Raji (cell line): Measurements from ENCODE around the gene CAMTA1.

ENCODE experiments used
- POLR2A ChIP-seq: IDR thresholded peaks from 2 replicates; pipeline ENCODE4 v1.6.1; 2011; ENCODE audit warnings: low read depth, low read length, control low read depth; ENCODE audit not compliant: insufficient read depth

CAMTA1 gene

DNA sequence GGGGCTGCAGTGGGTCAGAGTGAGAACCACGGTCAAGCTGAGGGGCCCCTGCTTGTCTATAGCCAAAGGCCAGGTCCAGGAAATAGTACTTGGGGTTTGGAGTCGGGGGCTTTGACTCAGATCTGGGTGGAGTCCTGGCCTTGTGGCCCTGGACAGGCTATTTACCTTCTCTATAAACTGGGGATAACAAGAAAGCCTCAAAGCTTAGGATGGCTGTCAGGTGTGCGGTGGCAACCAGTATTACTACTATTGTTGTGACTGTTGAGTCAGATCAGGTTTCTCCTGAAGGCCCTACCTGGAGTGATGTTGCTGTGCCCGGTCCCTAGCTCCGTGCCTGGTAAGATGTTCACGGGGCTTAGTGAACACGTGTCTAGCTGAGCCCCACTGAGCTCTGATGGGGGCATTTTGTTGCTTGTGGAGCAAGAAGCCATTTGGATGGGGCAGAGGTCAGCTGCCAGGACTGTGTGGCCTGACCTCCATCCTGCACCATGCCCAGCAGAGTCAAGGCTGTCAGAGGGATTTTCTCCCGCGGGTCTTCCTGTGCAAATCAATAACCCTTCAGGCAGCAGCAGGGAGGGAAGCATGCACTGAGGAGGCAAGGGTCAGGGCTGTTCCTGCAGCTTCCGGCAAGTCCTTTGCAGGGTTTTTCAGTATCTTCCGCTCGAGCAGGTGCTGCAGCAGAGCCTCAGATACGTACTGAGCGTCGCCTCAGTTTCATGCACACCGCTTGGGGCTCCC is 170.3 kb downstream of the CAMTA1 start:
- no peak for TF ChIP-seq POLR2A

DNA sequence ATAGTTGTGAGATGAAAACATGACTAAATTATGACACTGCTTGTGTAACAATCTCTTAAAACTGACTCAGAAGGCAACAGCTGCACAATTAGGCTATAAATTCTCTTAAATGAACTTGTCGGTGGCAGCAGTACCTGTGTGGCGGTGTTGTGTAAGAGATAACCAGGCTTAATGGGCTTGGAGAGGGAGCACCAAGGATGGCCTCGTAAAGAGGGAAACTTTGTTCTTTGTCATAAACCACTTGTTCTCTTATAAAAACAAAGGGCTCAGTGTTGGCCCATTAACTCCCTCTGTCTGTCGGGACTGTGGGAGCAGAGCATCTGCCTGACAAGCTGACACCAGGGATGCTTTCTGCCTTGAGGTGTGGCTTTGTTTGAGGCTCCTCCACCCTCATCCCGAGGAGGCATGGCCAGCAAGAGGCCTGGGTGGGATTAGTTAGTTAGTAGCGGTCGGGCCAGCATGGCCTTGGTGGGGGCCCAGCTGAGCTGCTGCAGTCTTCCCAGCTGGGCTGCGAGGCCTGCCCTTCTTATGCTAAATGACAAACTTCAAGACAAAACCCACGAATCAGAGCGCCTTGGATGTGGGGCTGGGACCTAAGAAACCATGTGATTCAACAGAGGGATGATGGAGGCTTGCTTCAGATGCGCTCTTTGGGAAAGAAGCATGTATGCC is 171.4 kb downstream of the CAMTA1 start:
- TF ChIP-seq POLR2A, result no peak

GRCh38 chr1:6957341-6957740 is 172.1 kb downstream of the CAMTA1 start:
- TF ChIP-seq POLR2A, result no peak

- no peak for TF ChIP-seq POLR2A
Measured at GRCh38 chr1:6958407-6959030, 173.3 kb downstream of the CAMTA1 start.

DNA sequence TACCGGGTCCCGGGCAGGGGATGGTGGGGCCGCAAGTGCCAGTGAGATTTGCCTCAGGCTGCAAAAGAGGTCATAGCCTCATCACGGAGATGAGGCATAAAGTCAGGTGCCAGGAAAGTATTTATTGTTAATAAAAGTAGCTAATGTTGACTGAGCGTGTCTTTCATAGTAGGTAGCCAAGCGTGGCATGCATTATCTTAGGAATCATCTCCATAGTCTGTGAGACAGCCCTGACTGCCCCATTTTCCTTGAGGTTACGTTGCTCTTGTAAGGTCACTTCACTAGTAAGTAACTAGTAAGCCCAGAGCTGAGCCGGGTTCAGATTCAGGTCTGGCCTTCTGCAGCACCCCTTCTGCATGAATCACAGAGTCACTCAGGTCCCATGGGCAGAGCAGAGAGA is 174.2 kb downstream of the CAMTA1 start:
- TF ChIP-seq POLR2A, result no peak

GRCh38 chr1:6960291-6960811 is 175.1 kb downstream of the CAMTA1 start:
- no peak for TF ChIP-seq POLR2A

DNA sequence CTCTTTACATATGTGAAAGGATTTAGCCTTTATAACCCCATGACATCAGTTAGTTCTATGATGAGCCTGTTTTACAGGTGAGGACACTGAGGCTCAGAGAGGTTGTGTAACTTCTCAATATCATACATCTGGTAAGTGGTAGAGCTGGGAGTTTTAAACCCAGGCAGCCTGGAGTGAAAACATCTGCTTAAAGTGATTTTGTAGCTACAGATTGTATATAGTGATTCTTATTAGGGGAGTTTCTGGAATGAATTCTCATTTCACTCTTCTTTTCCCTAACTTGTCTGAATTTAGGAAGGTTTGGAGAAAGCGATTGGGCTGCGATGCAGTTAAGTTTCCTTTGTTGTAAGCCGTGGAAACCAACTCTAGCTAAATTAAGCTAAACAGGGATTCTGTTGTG is 175.6 kb downstream of the CAMTA1 start:
- no peak for TF ChIP-seq POLR2A

GRCh38 chr1:6961289-6961688 is 176.0 kb downstream of the CAMTA1 start:
- no peak for TF ChIP-seq POLR2A

- TF ChIP-seq POLR2A, result no peak
Measured at GRCh38 chr1:6961905-6962477, 176.7 kb downstream of the CAMTA1 start.

DNA sequence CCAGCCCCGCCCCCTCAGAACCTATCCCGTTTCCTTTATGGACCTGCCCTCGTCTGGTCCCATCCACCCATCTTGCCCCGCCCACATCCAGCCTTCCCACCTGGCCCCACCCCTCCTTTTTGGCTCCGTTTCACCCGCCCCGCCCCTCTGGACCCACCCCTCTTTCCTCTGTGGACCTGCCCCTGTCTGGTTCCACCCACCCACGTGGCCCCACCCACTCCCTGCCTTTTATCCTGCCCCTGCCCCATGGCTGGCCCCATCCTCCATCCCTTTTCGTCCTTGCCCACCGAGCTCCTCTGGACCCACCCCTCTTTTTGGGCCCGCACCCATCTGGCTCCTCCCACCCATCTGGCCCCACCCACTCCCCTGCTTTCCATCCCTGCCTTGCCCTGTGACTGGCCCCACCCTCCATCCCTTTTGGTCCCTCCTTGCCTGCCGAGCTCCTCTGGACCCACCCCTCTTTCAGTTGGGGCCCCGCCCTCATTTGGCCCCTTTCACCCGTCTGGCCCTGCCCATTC is 177.3 kb downstream of the CAMTA1 start:
- TF ChIP-seq POLR2A, result no peak

DNA sequence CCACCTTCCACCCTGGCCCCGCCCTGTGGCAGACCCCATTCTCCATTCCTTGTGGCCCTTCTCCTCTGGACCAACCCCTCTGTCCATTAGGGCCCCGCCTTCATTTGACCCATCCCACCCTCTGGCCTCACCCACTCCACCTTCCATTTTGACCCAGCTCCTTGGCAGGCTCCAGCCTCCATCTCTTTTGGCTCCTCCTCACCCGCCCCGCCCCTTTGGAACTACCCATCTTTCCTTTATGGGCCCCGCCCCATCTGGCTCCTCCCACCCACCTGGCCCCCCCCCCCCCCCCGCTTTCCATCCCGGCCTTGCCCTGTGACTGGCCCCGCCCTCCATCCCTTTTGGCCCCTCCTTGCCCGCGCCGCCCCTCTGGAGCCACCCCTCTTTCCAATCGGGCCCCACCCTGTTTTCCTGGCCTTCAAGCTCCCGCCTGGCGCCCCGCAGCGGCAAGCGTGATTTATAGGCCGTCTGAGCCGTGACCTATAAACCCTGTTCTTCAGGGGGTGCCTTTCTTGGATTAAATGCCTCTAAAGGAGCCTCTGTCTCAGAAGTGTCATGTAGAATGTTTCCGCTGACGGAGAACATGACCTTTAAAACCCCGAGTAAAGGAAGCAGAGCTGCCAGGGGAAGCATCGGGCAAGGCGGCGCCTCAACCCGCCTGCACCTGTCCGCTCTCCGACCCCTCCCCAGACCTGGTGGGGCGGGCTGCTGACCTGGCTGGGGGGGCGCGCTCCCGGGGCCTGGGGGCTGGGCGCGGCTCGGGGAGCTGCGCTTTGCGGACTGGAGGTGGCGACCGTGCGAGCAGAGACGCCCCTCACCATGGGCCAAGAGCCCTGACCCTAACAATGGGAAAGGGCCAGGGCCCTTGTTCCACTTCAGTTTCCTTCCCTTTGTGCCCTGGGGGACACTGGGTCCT is 178.0 kb downstream of the CAMTA1 start:
- TF ChIP-seq POLR2A, result no peak

- TF ChIP-seq POLR2A, result no peak
Measured at GRCh38 chr1:6963912-6964307, 178.7 kb downstream of the CAMTA1 start.

GRCh38 chr1:6965083-6965934 is 180.1 kb downstream of the CAMTA1 start:
- no peak for TF ChIP-seq POLR2A

- TF ChIP-seq POLR2A, result no peak
Measured at GRCh38 chr1:6965935-6966241, 180.6 kb downstream of the CAMTA1 start.
